Fibroblast of lung (primary cell): ENCODE measurements around the gene TEK. TPM values are rescaled to one million over a fixed set of nuclear protein-coding genes. Genes with fewer than 3 reads are reported as not detected.

ENCODE experiments used
- DNase-seq, 2 donors: peaks; one replicate each; pipeline versions ENCODE4 v3.0.0 to v3.0.0-alpha.2; 2010; ENCODE audit warnings: low read depth in 2 of 2
- H2AFZ ChIP-seq: 2 replicates; pipeline ENCODE4 v1.5.1; 2012; ENCODE audit warnings: low read length, control low read depth, inconsistent platforms
- H3K27ac ChIP-seq: 2 replicates; pipeline ENCODE4 v1.5.1; 2011; ENCODE audit warnings: low read length, control low read depth; ENCODE audit not compliant: insufficient read depth
- H3K27me3 ChIP-seq: 2 replicates; pipeline ENCODE4 v1.5.1; 2011; ENCODE audit warnings: mild to moderate bottlenecking, low read length; ENCODE audit not compliant: control insufficient read depth, insufficient read depth
- H3K36me3 ChIP-seq: 2 replicates; pipeline ENCODE4 v1.5.1; 2011; ENCODE audit warnings: low read length; ENCODE audit not compliant: control insufficient read depth, insufficient read depth
- H3K4me1 ChIP-seq: 2 replicates; pipeline ENCODE4 v1.5.1; 2011; ENCODE audit warnings: low read length; ENCODE audit not compliant: control insufficient read depth, insufficient read depth; ENCODE audit errors: extremely low read depth
- H3K4me2 ChIP-seq: 2 replicates; pipeline ENCODE4 v1.5.1; 2011; ENCODE audit warnings: low read length, control low read depth; ENCODE audit not compliant: insufficient read depth; ENCODE audit errors: extremely low read depth
- H3K4me3 ChIP-seq, 4 experiments: fragments of 200-600 bp in 1 of 4; sonication (generic) in 1 of 4; replicated peaks in 1 of 4; 2 replicates each; pipeline ENCODE4 v1.5.1; 2011 to 2016; ENCODE audit warnings: low read length in 4 of 4, low read depth in 3 of 4, mild to moderate bottlenecking in 3 of 4, control low read depth in 2 of 4, inconsistent platforms in 1 of 4, mixed read lengths in 1 of 4; ENCODE audit not compliant: insufficient read depth in 1 of 4; ENCODE audit errors: control extremely low read depth in 1 of 4
- H3K79me2 ChIP-seq: 2 replicates; pipeline ENCODE4 v1.5.1; 2012; ENCODE audit warnings: mild to moderate bottlenecking, low read length, inconsistent platforms; ENCODE audit not compliant: control insufficient read depth, insufficient read depth
- H3K9ac ChIP-seq: 2 replicates; pipeline ENCODE4 v1.5.1; 2011; ENCODE audit warnings: mild to moderate bottlenecking, low read length, control low read depth; ENCODE audit not compliant: insufficient read depth
- H3K9me3 ChIP-seq: 2 replicates; pipeline ENCODE4 v1.5.1; 2012; ENCODE audit warnings: low read depth, low read length; ENCODE audit not compliant: control insufficient read depth, insufficient read depth
- H4K20me1 ChIP-seq: 2 replicates; pipeline ENCODE4 v1.5.1; 2011; ENCODE audit warnings: low read length; ENCODE audit not compliant: control insufficient read depth, insufficient read depth; ENCODE audit errors: extremely low read depth
- CTCF ChIP-seq, 2 donors: IDR thresholded peaks in 1 of 2; conservative IDR thresholded peaks in 1 of 2; 1 replicate in 1 of 2; 2 replicates in 1 of 2; pipeline ENCODE4 v1.5.1; 2011 to 2012; ENCODE audit warnings: low read length in 2 of 2, control low read depth in 1 of 2, inconsistent platforms in 1 of 2, low read depth in 1 of 2, mild to moderate bottlenecking in 1 of 2
- EZH2 ChIP-seq: IDR thresholded peaks from 2 replicates; pipeline ENCODE4 v1.5.1; 2012; ENCODE audit warnings: low read length, control low read depth, mild to moderate bottlenecking; ENCODE audit errors: missing control alignments
- polyA plus RNA-seq, 2 donors: library from polyadenylated mRNA; depleted of rRNA in 1 of 2; stranded (reverse) in 1 of 2; unstranded in 1 of 2; fragments of >200 nt; gene quantifications; 2 replicates each; pipeline ENCODE4 v1.2.1, GENCODE V29; 2011 to 2012; ENCODE audit warnings: missing spikeins in 1 of 2
- total RNA-seq: library from RNA; depleted of rRNA; stranded (reverse); fragments of >200 nt; gene quantifications from 2 replicates; pipeline ENCODE4 v1.2.1, GENCODE V29; 2014

The TEK gene
- total and polyA plus RNA-seq, 2 donors (not counting 1 experiment from before 2014, with no cell fraction given) = 0.77 to 1.8 TPM

- no peaks in the 10 kb centered on the region for H3K4me1 ChIP-seq
- TF ChIP-seq EZH2 (no peak), CTCF (conservative IDR thresholded peaks at IDR 0.05 in 1 of 2, IDR thresholded peaks at IDR 0.05 in 1 of 2; ENCODE audit: low read depth in 1 of 2, low read length in 2 of 2) (peak; percentile 61 to 74)
- H3K9me3 ChIP-seq = no peaks in the 10 kb centered on the region
- no peaks in the 10 kb centered on the region for H4K20me1 ChIP-seq
- H2AFZ ChIP-seq = no peak overlapping the region
- no peak overlapping the region for H3K27ac ChIP-seq
- H3K4me3 ChIP-seq = no peak overlapping the region
- H3K36me3 ChIP-seq = no peaks in the 10 kb centered on the region
- H3K4me2 ChIP-seq = no peak overlapping the region
- DNase-seq = peak; percentile 61 to 68
- H3K27me3 ChIP-seq = no peaks in the 10 kb centered on the region
- H3K79me2 ChIP-seq = no peaks in the 10 kb centered on the region
- no peak overlapping the region for H3K9ac ChIP-seq
Observed at GRCh38 chr9:27247756-27248155, 138.7 kb downstream of the TEK start.

GRCh38 chr9:27248702-27249101, 139.7 kb downstream of the TEK start:
- Histone ChIP-seq H3K4me1 (no peaks in the 10 kb centered on the region), H3K36me3 (no peaks in the 10 kb centered on the region), H3K79me2 (no peaks in the 10 kb centered on the region), H3K4me2 (no peak overlapping the region), H3K4me3 (no peak overlapping the region), H2AFZ (no peak overlapping the region), H3K9me3 (no peaks in the 10 kb centered on the region), H3K27ac (no peak overlapping the region), H3K27me3 (no peaks in the 10 kb centered on the region), H3K9ac (no peak overlapping the region), H4K20me1 (no peaks in the 10 kb centered on the region)
- no peak for TF ChIP-seq CTCF (conservative IDR thresholded peaks at IDR 0.05 in 1 of 2, IDR thresholded peaks at IDR 0.05 in 1 of 2; ENCODE audit: low read depth in 1 of 2, low read length in 2 of 2)
- no peak for TF ChIP-seq EZH2
- peak in 1 of 2 donors; percentile 10 for DNase-seq

DNA sequence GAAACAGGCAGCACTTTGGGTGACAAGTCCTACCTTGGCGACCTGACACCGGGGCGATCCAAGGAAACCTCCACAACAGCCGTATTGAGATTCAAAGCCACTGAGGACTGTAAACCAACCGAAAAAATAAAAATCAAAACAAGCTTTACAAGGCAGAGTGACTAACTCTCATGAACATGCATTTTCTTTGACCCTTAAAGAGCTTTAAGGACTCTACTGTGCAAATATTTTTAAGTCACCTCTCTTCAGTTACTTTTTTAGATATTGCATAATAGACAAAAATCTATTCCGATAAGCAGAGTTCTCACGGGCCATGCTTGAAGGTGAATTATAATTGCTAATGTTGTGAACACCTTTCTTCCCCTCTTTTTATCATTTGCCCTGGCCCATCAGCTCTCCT, 149.6 kb downstream of the TEK start:
- Histone ChIP-seq H3K79me2 (no peaks in the 10 kb centered on the region), H3K9me3 (no peaks in the 10 kb centered on the region), H3K4me1 (no peaks in the 10 kb centered on the region), H3K27ac (no peak overlapping the region), H3K36me3 (no peaks in the 10 kb centered on the region), H3K4me3 (no peak overlapping the region), H3K9ac (no peak overlapping the region), H4K20me1 (no peaks in the 10 kb centered on the region), H3K27me3 (no peaks in the 10 kb centered on the region), H2AFZ (no peak overlapping the region), H3K4me2 (no peak overlapping the region)
- no peak for DNase-seq
- no peak for TF ChIP-seq EZH2
- TF ChIP-seq CTCF (conservative IDR thresholded peaks at IDR 0.05 in 1 of 2, IDR thresholded peaks at IDR 0.05 in 1 of 2; ENCODE audit: low read depth in 1 of 2, low read length in 2 of 2) = no peak
